Fibroblast of mammary gland (primary cell): ENCODE data around the gene FRMD5.

Experiments used
- DNase-seq: peaks from one replicate; pipeline ENCODE4 v3.0.0-alpha.2; 2010; ENCODE audit warnings: low read depth
- H3K4me3 ChIP-seq: 2 replicates; pipeline ENCODE4 v1.5.1; 2011; ENCODE audit warnings: low read depth, mild to moderate bottlenecking, low read length, moderate library complexity; ENCODE audit not compliant: control insufficient read depth
- CTCF ChIP-seq: conservative IDR thresholded peaks from 2 replicates; pipeline ENCODE4 v1.5.1; 2011; ENCODE audit warnings: low read depth, low read length, inconsistent platforms; ENCODE audit not compliant: control insufficient read depth, insufficient read depth

Gene FRMD5

GRCh38 chr15:43988900-43989299 lies 206.2 kb downstream of the FRMD5 start:
- TF ChIP-seq CTCF, result no peak
- no peak for DNase-seq
- no peak overlapping the region for H3K4me3 ChIP-seq

GRCh38 chr15:43987924-43988323 lies 207.1 kb downstream of the FRMD5 start:
- no peak for TF ChIP-seq CTCF
- no peak overlapping the region for H3K4me3 ChIP-seq
- DNase-seq, result no peak

- DNase-seq, result no peak
- no peak overlapping the region for H3K4me3 ChIP-seq
- no peak for TF ChIP-seq CTCF
These were observed 208.9 kb downstream of the FRMD5 start for GRCh38 chr15:43985976-43986680.

- no peak for DNase-seq
- no peak overlapping the region for H3K4me3 ChIP-seq
- no peak for TF ChIP-seq CTCF
These were observed 213.5 kb downstream of the FRMD5 start for GRCh38 chr15:43981576-43981975.

GRCh38 chr15:43977072-43977884 lies 217.8 kb downstream of the FRMD5 start:
- no peak overlapping the region for H3K4me3 ChIP-seq
- TF ChIP-seq CTCF, result no peak
- no peak for DNase-seq

- no peak for TF ChIP-seq CTCF
- DNase-seq, result no peak
- H3K4me3 ChIP-seq, result no peak overlapping the region
These were observed 219.3 kb downstream of the FRMD5 start for GRCh38 chr15:43975770-43976169.

- no peak for DNase-seq
These were observed 219.7 kb downstream of the FRMD5 start for GRCh38 chr15:43975326-43975725.

More at GRCh38 chr15:43975326-43975725, 219.7 kb downstream of the FRMD5 start:
- TF ChIP-seq CTCF, result no peak
- H3K4me3 ChIP-seq, result no peak overlapping the region
